ENCODE measurements around the gene GORAB.

GORAB gene

GRCh38 chr1:170537798-170538503 lies 6.0 kb downstream of the GORAB start:
- no peaks in the 10 kb centered on the region for H3K9me3 ChIP-seq (ENCODE audit: control insufficient read depth in 5 of 5, low read length in 5 of 5)
- peaks cover 15 to 26% (median 18%) of the 10 kb centered on the region in 5 donors for H3K36me3 ChIP-seq (ENCODE audit: control insufficient read depth in 5 of 5, insufficient read depth in 5 of 5, low read length in 5 of 5)
- H3K4me3 ChIP-seq (ENCODE audit: low read depth in 1 of 5, low read length in 5 of 5), result no peak overlapping the region
- H3K27me3 ChIP-seq (ENCODE audit: control insufficient read depth in 5 of 5, insufficient read depth in 4 of 5, low read length in 5 of 5), result no peaks in the 10 kb centered on the region
- no peak overlapping the region for H3K9ac ChIP-seq (ENCODE audit: low read length in 5 of 5)
- peaks cover 3 to 21% (median 12%) of the 10 kb centered on the region in 5 donors for H3K4me1 ChIP-seq (ENCODE audit: control insufficient read depth in 5 of 5, insufficient read depth in 5 of 5, low read length in 5 of 5)
- H3K27ac ChIP-seq (ENCODE audit: low read depth, low read length), result no peak overlapping the region

DNA sequence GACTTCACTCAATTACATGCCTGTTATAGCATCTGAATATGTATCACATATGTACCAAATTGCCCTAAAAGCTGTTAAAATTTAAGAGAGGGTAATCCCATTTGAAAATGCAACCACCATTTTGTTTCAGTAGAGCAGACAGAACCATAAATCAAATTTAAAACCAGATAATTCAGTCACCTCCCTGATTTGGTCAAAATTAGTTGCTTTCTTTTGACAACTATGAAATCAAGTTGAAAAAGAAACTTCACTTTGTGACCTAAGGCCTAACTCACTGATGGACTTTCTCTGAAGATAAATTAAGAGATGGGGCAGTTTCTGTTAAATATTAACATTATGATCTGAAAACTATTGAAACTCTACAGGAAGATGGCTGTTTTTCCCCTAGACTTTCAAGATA lies 6.7 kb downstream of the GORAB start:
- peaks cover 0 to 14% (median 6%) of the 10 kb centered on the region in 5 donors for H3K4me1 ChIP-seq (ENCODE audit: control insufficient read depth in 5 of 5, insufficient read depth in 5 of 5, low read length in 5 of 5)
- no peaks in the 10 kb centered on the region for H3K9me3 ChIP-seq (ENCODE audit: control insufficient read depth in 5 of 5, low read length in 5 of 5)
- H3K36me3 ChIP-seq (ENCODE audit: control insufficient read depth in 5 of 5, insufficient read depth in 5 of 5, low read length in 5 of 5), result peaks cover 20 to 32% (median 24%) of the 10 kb centered on the region in 5 donors
- no peaks in the 10 kb centered on the region for H3K27me3 ChIP-seq (ENCODE audit: control insufficient read depth in 5 of 5, insufficient read depth in 4 of 5, low read length in 5 of 5)
- H3K9ac ChIP-seq (ENCODE audit: low read length in 5 of 5), result no peak overlapping the region
- H3K27ac ChIP-seq (ENCODE audit: low read depth, low read length), result no peak overlapping the region
- no peak overlapping the region for H3K4me3 ChIP-seq (ENCODE audit: low read depth in 1 of 5, low read length in 5 of 5)

- H3K36me3 ChIP-seq (ENCODE audit: control insufficient read depth in 5 of 5, insufficient read depth in 5 of 5, low read length in 5 of 5), result peaks cover 20 to 37% (median 24%) of the 10 kb centered on the region in 5 donors
Observed at GRCh38 chr1:170539154-170539553, 7.2 kb downstream of the GORAB start.

GRCh38 chr1:170544624-170545023 lies 12.7 kb downstream of the GORAB start:
- no peak overlapping the region for H3K4me3 ChIP-seq (ENCODE audit: low read depth in 1 of 5, low read length in 5 of 5)
- no peaks in the 10 kb centered on the region for H3K4me1 ChIP-seq (ENCODE audit: control insufficient read depth in 5 of 5, insufficient read depth in 5 of 5, low read length in 5 of 5)
- H3K9me3 ChIP-seq (ENCODE audit: control insufficient read depth in 5 of 5, low read length in 5 of 5), result no peaks in the 10 kb centered on the region
- no peaks in the 10 kb centered on the region for H3K27me3 ChIP-seq (ENCODE audit: control insufficient read depth in 5 of 5, insufficient read depth in 4 of 5, low read length in 5 of 5)
- no peak overlapping the region for H3K27ac ChIP-seq (ENCODE audit: low read depth, low read length)
- no peak overlapping the region for H3K9ac ChIP-seq (ENCODE audit: low read length in 5 of 5)
- H3K36me3 ChIP-seq (ENCODE audit: control insufficient read depth in 5 of 5, insufficient read depth in 5 of 5, low read length in 5 of 5), result peaks cover 41 to 69% (median 49%) of the 10 kb centered on the region in 5 donors

More at GRCh38 chr1:170539154-170539553, 7.2 kb downstream of the GORAB start:
- no peak overlapping the region for H3K4me3 ChIP-seq (ENCODE audit: low read depth in 1 of 5, low read length in 5 of 5)
- H3K27me3 ChIP-seq (ENCODE audit: control insufficient read depth in 5 of 5, insufficient read depth in 4 of 5, low read length in 5 of 5), result no peaks in the 10 kb centered on the region
- H3K9ac ChIP-seq (ENCODE audit: low read length in 5 of 5), result no peak overlapping the region
- no peaks in the 10 kb centered on the region for H3K9me3 ChIP-seq (ENCODE audit: control insufficient read depth in 5 of 5, low read length in 5 of 5)
- H3K27ac ChIP-seq (ENCODE audit: low read depth, low read length), result no peak overlapping the region
- peaks cover 0 to 14% (median 6%) of the 10 kb centered on the region in 5 donors for H3K4me1 ChIP-seq (ENCODE audit: control insufficient read depth in 5 of 5, insufficient read depth in 5 of 5, low read length in 5 of 5)

GRCh38 chr1:170545476-170545875 lies 13.5 kb downstream of the GORAB start:
- Histone ChIP-seq H3K4me3 (ENCODE audit: low read depth in 1 of 5, low read length in 5 of 5) (no peak overlapping the region), H3K27ac (ENCODE audit: low read depth, low read length) (no peak overlapping the region), H3K4me1 (ENCODE audit: control insufficient read depth in 5 of 5, insufficient read depth in 5 of 5, low read length in 5 of 5) (no peaks in the 10 kb centered on the region), H3K9me3 (ENCODE audit: control insufficient read depth in 5 of 5, low read length in 5 of 5) (no peaks in the 10 kb centered on the region), H3K36me3 (ENCODE audit: control insufficient read depth in 5 of 5, insufficient read depth in 5 of 5, low read length in 5 of 5) (peaks cover 37 to 70% (median 53%) of the 10 kb centered on the region in 5 donors), H3K27me3 (ENCODE audit: control insufficient read depth in 5 of 5, insufficient read depth in 4 of 5, low read length in 5 of 5) (no peaks in the 10 kb centered on the region), H3K9ac (ENCODE audit: low read length in 5 of 5) (no peak overlapping the region)

- peaks cover 41 to 80% (median 60%) of the 10 kb centered on the region in 5 donors for H3K36me3 ChIP-seq (ENCODE audit: control insufficient read depth in 5 of 5, insufficient read depth in 5 of 5, low read length in 5 of 5)
Observed at GRCh38 chr1:170547255-170547654, 15.3 kb downstream of the GORAB start.

DNA sequence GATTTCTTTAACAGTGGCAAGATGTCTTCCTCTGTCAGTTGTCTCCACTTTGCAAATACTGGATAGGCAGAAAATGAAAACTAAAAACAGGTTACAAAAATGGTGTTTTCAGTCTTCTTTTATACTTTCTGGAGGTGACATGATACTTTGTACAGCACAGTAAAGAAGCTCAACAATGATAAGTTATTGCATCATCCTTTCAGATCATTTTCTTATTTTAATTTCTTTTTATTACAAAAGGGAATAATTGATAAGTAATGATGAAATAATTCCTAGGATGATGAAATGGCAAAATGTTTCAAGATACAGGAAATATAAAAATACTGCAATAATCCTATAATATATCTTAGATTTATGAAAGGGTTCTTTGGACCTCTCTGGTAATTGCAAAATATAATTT lies 16.5 kb downstream of the GORAB start:
- no peaks in the 10 kb centered on the region for H3K27me3 ChIP-seq (ENCODE audit: control insufficient read depth in 5 of 5, insufficient read depth in 4 of 5, low read length in 5 of 5)
- H3K9me3 ChIP-seq (ENCODE audit: control insufficient read depth in 5 of 5, low read length in 5 of 5), result no peaks in the 10 kb centered on the region
- H3K9ac ChIP-seq (ENCODE audit: low read length in 5 of 5), result no peak overlapping the region
- no peaks in the 10 kb centered on the region for H3K4me1 ChIP-seq (ENCODE audit: control insufficient read depth in 5 of 5, insufficient read depth in 5 of 5, low read length in 5 of 5)
- no peak overlapping the region for H3K4me3 ChIP-seq (ENCODE audit: low read depth in 1 of 5, low read length in 5 of 5)
- no peak overlapping the region for H3K27ac ChIP-seq (ENCODE audit: low read depth, low read length)
- peaks cover 31 to 76% (median 53%) of the 10 kb centered on the region in 5 donors for H3K36me3 ChIP-seq (ENCODE audit: control insufficient read depth in 5 of 5, insufficient read depth in 5 of 5, low read length in 5 of 5)

More at GRCh38 chr1:170547255-170547654, 15.3 kb downstream of the GORAB start:
- H3K4me3 ChIP-seq (ENCODE audit: low read depth in 1 of 5, low read length in 5 of 5), result no peak overlapping the region
- H3K9ac ChIP-seq (ENCODE audit: low read length in 5 of 5), result no peak overlapping the region
- no peak overlapping the region for H3K27ac ChIP-seq (ENCODE audit: low read depth, low read length)
- H3K27me3 ChIP-seq (ENCODE audit: control insufficient read depth in 5 of 5, insufficient read depth in 4 of 5, low read length in 5 of 5), result no peaks in the 10 kb centered on the region
- no peaks in the 10 kb centered on the region for H3K9me3 ChIP-seq (ENCODE audit: control insufficient read depth in 5 of 5, low read length in 5 of 5)
- no peaks in the 10 kb centered on the region for H3K4me1 ChIP-seq (ENCODE audit: control insufficient read depth in 5 of 5, insufficient read depth in 5 of 5, low read length in 5 of 5)

GRCh38 chr1:170555370-170555769 lies 23.4 kb downstream of the GORAB start:
- Histone ChIP-seq H3K27me3 (ENCODE audit: control insufficient read depth in 5 of 5, insufficient read depth in 4 of 5, low read length in 5 of 5) (no peaks in the 10 kb centered on the region), H3K4me1 (ENCODE audit: control insufficient read depth in 5 of 5, insufficient read depth in 5 of 5, low read length in 5 of 5) (peaks cover 0 to 9% (median 6%) of the 10 kb centered on the region in 5 donors), H3K36me3 (ENCODE audit: control insufficient read depth in 5 of 5, insufficient read depth in 5 of 5, low read length in 5 of 5) (peaks cover 13 to 28% (median 24%) of the 10 kb centered on the region in 5 donors), H3K4me3 (ENCODE audit: low read depth in 1 of 5, low read length in 5 of 5) (no peak overlapping the region), H3K27ac (ENCODE audit: low read depth, low read length) (no peak overlapping the region), H3K9me3 (ENCODE audit: control insufficient read depth in 5 of 5, low read length in 5 of 5) (peaks cover 0 to 13% (median 6%) of the 10 kb centered on the region in 5 donors), H3K9ac (ENCODE audit: low read length in 5 of 5) (no peak overlapping the region)

DNA sequence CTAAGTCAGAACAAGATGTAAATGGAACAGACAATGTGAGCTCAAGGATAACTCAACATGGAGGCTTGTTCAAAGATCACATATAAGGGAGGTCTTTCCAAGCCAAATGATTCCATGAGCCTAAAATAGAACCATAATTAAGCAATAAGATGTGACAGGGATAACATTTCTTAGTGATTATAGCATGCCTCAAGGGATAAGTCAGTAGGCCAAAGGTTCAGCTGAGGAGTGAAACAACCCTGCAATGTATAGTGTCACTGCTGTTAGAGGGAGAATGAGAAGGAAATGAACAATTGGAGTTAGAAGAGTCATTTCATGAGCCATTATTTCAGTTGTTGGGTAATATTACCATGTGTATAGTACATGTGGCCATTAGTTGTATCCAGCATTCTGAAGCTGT lies 25.0 kb downstream of the GORAB start:
- H3K36me3 ChIP-seq (ENCODE audit: control insufficient read depth in 5 of 5, insufficient read depth in 5 of 5, low read length in 5 of 5), result peaks cover 7 to 13% (median 12%) of the 10 kb centered on the region in 5 donors
- H3K4me1 ChIP-seq (ENCODE audit: control insufficient read depth in 5 of 5, insufficient read depth in 5 of 5, low read length in 5 of 5), result peaks cover 0 to 9% (median 6%) of the 10 kb centered on the region in 5 donors
- H3K9ac ChIP-seq (ENCODE audit: low read length in 5 of 5), result no peak overlapping the region
- H3K27me3 ChIP-seq (ENCODE audit: control insufficient read depth in 5 of 5, insufficient read depth in 4 of 5, low read length in 5 of 5), result no peaks in the 10 kb centered on the region
- no peak overlapping the region for H3K27ac ChIP-seq (ENCODE audit: low read depth, low read length)
- H3K4me3 ChIP-seq (ENCODE audit: low read depth in 1 of 5, low read length in 5 of 5), result no peak overlapping the region
- H3K9me3 ChIP-seq (ENCODE audit: control insufficient read depth in 5 of 5, low read length in 5 of 5), result peaks cover 0 to 13% (median 6%) of the 10 kb centered on the region in 5 donors

DNA sequence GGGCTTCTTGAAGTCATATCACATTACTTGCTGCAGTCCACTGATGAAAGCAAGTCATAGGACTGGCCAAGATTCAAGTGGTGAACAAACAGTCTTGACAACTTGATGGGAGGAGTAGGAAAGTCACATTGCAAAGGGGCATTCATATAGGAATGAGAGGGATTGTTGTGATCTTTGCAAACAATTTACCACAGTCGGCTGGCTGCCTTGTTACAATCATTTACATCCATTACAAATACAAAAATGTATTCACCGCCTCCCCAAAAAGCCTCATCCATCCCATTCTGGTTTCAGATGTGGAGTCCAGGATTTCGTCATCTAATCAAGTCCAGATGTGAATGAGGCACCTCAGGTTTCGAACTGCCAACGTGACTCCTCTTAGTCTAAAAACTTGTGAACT lies 26.8 kb downstream of the GORAB start:
- Histone ChIP-seq H3K4me1 (ENCODE audit: control insufficient read depth in 5 of 5, insufficient read depth in 5 of 5, low read length in 5 of 5) (peaks cover 4 to 26% (median 22%) of the 10 kb centered on the region in 5 donors), H3K4me3 (ENCODE audit: low read depth in 1 of 5, low read length in 5 of 5) (no peak overlapping the region), H3K9me3 (ENCODE audit: control insufficient read depth in 5 of 5, low read length in 5 of 5) (peaks cover 0 to 13% (median 6%) of the 10 kb centered on the region in 5 donors), H3K27me3 (ENCODE audit: control insufficient read depth in 5 of 5, insufficient read depth in 4 of 5, low read length in 5 of 5) (no peaks in the 10 kb centered on the region), H3K9ac (ENCODE audit: low read length in 5 of 5) (no peak overlapping the region), H3K36me3 (ENCODE audit: control insufficient read depth in 5 of 5, insufficient read depth in 5 of 5, low read length in 5 of 5) (peaks cover 2 to 6% (median 3%) of the 10 kb centered on the region in 5 donors), H3K27ac (ENCODE audit: low read depth, low read length) (no peak overlapping the region)
